Right lobe of liver (tissue), 6 donors: ENCODE data around the gene GRIA1. TPM values are rescaled to one million over a fixed set of nuclear protein-coding genes. Genes with fewer than 3 reads are reported as not detected.

Source experiments
- ATAC-seq, 4 donors: fragments of 200-7000 bp; cut with Tn5 transposase; one replicate each; pipeline ENCODE4 v1.9.1; 2020; ENCODE audit warnings: mild to moderate bottlenecking in 4 of 4, moderate library complexity in 4 of 4
- DNase-seq, 3 donors: peaks; one replicate each; pipeline ENCODE4 v3.0.0-alpha.2; 2020
- H3K27ac ChIP-seq, 3 donors: fragments of 200-600 bp; one replicate each; pipeline ENCODE4 v1.8.0; 2022
- H3K27me3 ChIP-seq, 2 donors: fragments of 200-600 bp; one replicate each; pipeline ENCODE4 v1.8.0; 2022
- H3K36me3 ChIP-seq, 4 donors: fragments of 200-600 bp; sonication (generic) in 1 of 4; one replicate each; pipeline versions ENCODE4 v1.5.1 to v1.8.0; 2017 to 2022; ENCODE audit warnings: control low read depth in 1 of 4
- H3K4me1 ChIP-seq, 4 donors: fragments of 200-600 bp; sonication (generic) in 1 of 4; one replicate each; pipeline versions ENCODE4 v1.5.1 to v1.8.0; 2017 to 2022; ENCODE audit warnings: control low read depth in 1 of 4
- H3K4me3 ChIP-seq, 3 donors: fragments of 200-600 bp; one replicate each; pipeline ENCODE4 v1.8.0; 2022
- H3K9me3 ChIP-seq, 4 donors: fragments of 200-600 bp; sonication (generic) in 1 of 4; one replicate each; pipeline versions ENCODE4 v1.5.1 to v1.8.0; 2017 to 2022; ENCODE audit warnings: control low read depth in 1 of 4
- POLR2A ChIP-seq: fragments of 450-650 bp; IDR thresholded peaks from one replicate; pipeline ENCODE4 v1.6.1; 2017; ENCODE audit warnings: antibody characterized with exemption, mild to moderate bottlenecking
- WGBS: methylation state at CpG from one replicate; pipeline ENCODE4 v1.1.6; 2018; ENCODE audit warnings: low coverage, low lambda C conversion rate; ENCODE audit not compliant: insufficient coverage; ENCODE audit errors: missing lambda C conversion rate; 5-methylcytosine and 5-hydroxymethylcytosine counted together
- intact Hi-C, 2 donors: fragments of 100-400 bp; cut with DNase I; formaldehyde crosslinking; loops; one replicate each; pipeline versions ENCODE4 v1.11.2 to v1.14.1; 2022
- total RNA-seq, 6 experiments: library from RNA; depleted of rRNA in 2 of 6; stranded (reverse); fragments of >200 nt in 2 of 6; fragmentation: NEBNext Ultra II Directional in 3 of 6; extraction: Animal tissue kit (Norgen Biotek cat#: 25700) in 3 of 6; gene quantifications; one replicate each; pipeline versions ENCODE4 v1.1.0 to v1.2.4, GENCODE V29; 2016 to 2023
- TF ChIP-seq, protein P1 (sequence below), 4 donors: fragments of 200-600 bp in 3 of 4; fragments of 450-650 bp in 1 of 4; IDR thresholded peaks; one replicate each; pipeline versions ENCODE4 v1.5.1 to v1.8.0; 2016 to 2022; ENCODE audit warnings: antibody characterized with exemption in 4 of 4, mild to moderate bottlenecking in 2 of 4
- donor health status: DM: no; HTN: yes; CAD: no.
- donor health status: DM: no; HTN: no; CAD: no.
- donor health status: DM: no; HTN: no; CAD: no.
- donor health status: DM: no; HTN: yes; CAD: no.
- donor health status: DM: no; HTN: yes; CAD: no.

The GRIA1 gene
- total RNA-seq, 6 experiments from 2014 or later, result not detected

DNA sequence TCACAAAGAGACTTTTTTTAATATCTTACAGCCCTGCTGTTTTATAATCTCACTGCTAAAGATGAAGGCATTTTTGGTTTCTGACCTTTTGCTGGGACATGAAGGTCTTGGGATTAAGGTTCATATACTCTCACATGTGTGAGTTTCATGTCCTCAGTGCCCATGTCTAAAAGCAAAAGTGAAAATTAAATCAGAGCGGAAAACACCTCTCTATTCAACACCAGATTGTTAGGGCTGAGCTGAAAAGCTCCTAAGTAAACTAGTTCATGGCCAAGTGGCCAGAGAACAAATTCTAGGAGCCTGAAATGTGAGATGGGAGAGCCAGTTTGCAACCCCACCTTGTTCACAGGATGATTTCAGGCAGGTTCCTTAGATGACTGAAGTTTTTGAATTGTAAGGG is 110.9 kb downstream of the GRIA1 start:
- intact Hi-C loops, result no loop called here
- H3K36me3 ChIP-seq, result no peaks in the 10 kb centered on the region
- 62% methylated on average over 1 of the region's 1 CpG for WGBS
- H3K4me1 ChIP-seq, result no peaks in the 10 kb centered on the region
- H3K27ac ChIP-seq, result no peak overlapping the region
- H3K4me3 ChIP-seq, result no peak overlapping the region
- DNase-seq, result no peak
- TF ChIP-seq, protein P1, sequence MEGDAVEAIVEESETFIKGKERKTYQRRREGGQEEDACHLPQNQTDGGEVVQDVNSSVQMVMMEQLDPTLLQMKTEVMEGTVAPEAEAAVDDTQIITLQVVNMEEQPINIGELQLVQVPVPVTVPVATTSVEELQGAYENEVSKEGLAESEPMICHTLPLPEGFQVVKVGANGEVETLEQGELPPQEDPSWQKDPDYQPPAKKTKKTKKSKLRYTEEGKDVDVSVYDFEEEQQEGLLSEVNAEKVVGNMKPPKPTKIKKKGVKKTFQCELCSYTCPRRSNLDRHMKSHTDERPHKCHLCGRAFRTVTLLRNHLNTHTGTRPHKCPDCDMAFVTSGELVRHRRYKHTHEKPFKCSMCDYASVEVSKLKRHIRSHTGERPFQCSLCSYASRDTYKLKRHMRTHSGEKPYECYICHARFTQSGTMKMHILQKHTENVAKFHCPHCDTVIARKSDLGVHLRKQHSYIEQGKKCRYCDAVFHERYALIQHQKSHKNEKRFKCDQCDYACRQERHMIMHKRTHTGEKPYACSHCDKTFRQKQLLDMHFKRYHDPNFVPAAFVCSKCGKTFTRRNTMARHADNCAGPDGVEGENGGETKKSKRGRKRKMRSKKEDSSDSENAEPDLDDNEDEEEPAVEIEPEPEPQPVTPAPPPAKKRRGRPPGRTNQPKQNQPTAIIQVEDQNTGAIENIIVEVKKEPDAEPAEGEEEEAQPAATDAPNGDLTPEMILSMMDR (IDR thresholded peaks at IDR 0.05), result no peak
- TF ChIP-seq POLR2A, result no peak
- no peaks in the 10 kb centered on the region for H3K27me3 ChIP-seq
- ATAC-seq, result no peak
- H3K9me3 ChIP-seq, result no peaks in the 10 kb centered on the region

DNA sequence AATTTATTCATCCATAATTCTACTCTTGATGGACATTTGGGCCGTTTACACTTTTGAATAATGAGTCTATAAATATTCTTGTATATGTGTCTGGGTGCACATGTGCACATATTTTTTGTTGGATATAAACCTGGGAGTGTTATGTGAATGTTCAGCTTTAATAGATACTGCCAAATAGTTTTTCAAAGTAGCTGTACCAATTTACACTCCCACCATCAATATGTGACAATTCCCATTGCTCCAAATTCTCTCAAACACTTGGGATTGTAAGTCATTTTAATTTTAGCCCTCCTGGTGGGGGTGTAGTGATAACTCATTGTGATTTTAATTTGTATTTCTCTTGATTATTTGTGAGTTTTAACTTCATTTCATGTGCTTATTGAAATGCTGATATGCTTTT is 114.9 kb downstream of the GRIA1 start:
- no peak overlapping the region for H3K4me3 ChIP-seq
- no peaks in the 10 kb centered on the region for H3K9me3 ChIP-seq
- H3K4me1 ChIP-seq, result no peaks in the 10 kb centered on the region
- DNase-seq (no peak), ATAC-seq (no peak)
- H3K36me3 ChIP-seq, result no peaks in the 10 kb centered on the region
- intact Hi-C loops, result no loop called here
- TF ChIP-seq, protein P1 (IDR thresholded peaks at IDR 0.05), result no peak
- no peak for TF ChIP-seq POLR2A
- 50% methylated on average over 1 of the region's 1 CpG for WGBS
- no peaks in the 10 kb centered on the region for H3K27me3 ChIP-seq
- no peak overlapping the region for H3K27ac ChIP-seq

DNA sequence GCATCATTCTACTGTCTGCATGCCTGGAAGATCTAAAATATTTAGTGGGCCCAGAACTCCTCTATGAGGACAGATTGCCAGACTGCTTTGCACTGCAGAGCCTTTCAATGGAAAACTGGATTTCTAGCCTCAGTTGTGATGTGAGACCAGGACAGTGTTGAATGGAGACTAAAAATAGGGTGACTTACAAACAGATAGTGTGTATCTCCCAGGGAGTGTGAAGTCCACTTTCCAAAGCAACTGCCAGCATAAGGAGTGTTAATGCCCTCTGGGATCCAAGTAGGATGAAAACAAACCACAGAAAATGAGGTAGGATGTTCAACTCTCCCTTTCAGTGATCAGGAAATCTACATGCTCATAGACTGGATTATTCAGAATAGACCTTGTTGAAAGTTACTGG is 119.5 kb downstream of the GRIA1 start:
- Histone ChIP-seq H3K9me3 (no peaks in the 10 kb centered on the region), H3K36me3 (no peaks in the 10 kb centered on the region), H3K4me1 (no peaks in the 10 kb centered on the region), H3K27ac (no peak overlapping the region), H3K4me3 (no peak overlapping the region), H3K27me3 (no peaks in the 10 kb centered on the region)
- intact Hi-C loops, result no loop called here
- no peak for TF ChIP-seq POLR2A
- TF ChIP-seq, protein P1 (IDR thresholded peaks at IDR 0.05), result no peak
- ATAC-seq (no peak), DNase-seq (no peak)

DNA sequence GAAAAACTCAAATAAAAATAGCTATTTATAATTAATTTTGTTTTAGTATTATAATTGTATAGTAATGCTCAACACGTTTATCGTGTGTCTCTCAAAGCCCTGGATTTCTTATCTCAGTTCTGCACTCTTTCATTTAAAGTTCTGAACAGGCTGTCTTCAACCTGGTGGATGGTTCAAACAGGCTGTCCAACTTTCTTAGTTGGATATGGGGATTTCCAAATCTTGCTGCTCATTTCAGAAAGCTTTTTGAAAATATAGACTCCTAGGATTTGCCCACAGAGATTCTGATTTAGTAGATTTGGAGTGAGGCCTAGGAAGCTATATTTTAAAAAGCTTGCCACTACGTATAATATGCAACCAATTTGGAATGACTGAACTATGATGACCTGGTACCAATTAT is 120.3 kb downstream of the GRIA1 start:
- Histone ChIP-seq H3K9me3 (no peaks in the 10 kb centered on the region), H3K27me3 (no peaks in the 10 kb centered on the region), H3K4me3 (no peak overlapping the region), H3K36me3 (no peaks in the 10 kb centered on the region), H3K27ac (no peak overlapping the region), H3K4me1 (no peaks in the 10 kb centered on the region)
- DNase-seq, result no peak
- ATAC-seq, result no peak
- WGBS, result 72% methylated on average over 3 of the region's 3 CpGs
- intact Hi-C loops, result no loop called here
- TF ChIP-seq POLR2A, result no peak
- TF ChIP-seq, protein P1 (IDR thresholded peaks at IDR 0.05), result no peak

DNA sequence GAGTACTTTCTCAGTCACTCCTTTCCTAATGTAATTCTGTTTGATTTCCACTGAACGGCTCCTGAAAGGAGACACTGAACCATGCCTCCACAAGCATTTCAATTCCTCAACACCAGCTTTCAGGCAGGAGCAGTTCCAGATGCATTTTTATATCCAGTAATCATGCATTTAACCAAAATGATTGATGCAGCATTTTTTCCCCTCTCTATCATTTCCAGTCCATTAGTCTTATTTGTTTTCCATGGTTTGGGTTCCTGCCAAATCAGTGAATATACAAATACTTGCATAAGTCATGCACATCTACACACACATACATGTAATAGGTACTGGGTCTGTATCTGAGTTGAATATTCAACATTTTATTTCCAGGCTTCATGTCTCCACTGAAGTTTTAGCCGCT is 122.7 kb downstream of the GRIA1 start:
- intact Hi-C loops, result no loop called here
- H3K4me3 ChIP-seq, result no peak overlapping the region
- 77% methylated on average over 2 of the region's 2 CpGs for WGBS
- ATAC-seq, result no peak
- H3K36me3 ChIP-seq, result no peaks in the 10 kb centered on the region
- no peaks in the 10 kb centered on the region for H3K27me3 ChIP-seq
- no peaks in the 10 kb centered on the region for H3K4me1 ChIP-seq
- H3K9me3 ChIP-seq, result no peaks in the 10 kb centered on the region
- DNase-seq, result no peak
- TF ChIP-seq, protein P1 (IDR thresholded peaks at IDR 0.05), result no peak
- no peak for TF ChIP-seq POLR2A
- H3K27ac ChIP-seq, result no peak overlapping the region
